Measurements from ENCODE around the gene AFF3. TPM values are rescaled to one million over a fixed set of nuclear protein-coding genes. Genes with fewer than 3 reads are reported as not detected.

Gene AFF3
- total and polyA plus RNA-seq, 2 of the 8 experiments (the other 6 are each of a cell fraction or from before 2014, with no cell fraction given): 0.27 to 3.0 TPM

GRCh38 chr2:99888617-99889016 is 253.8 kb downstream of the AFF3 start:
- Histone ChIP-seq H2BK5ac (ENCODE audit: low read depth, low read length) (no peak overlapping the region), H3K27ac (ENCODE audit: low read depth, low read length) (no peak overlapping the region), H2AK5ac (ENCODE audit: low read depth, low read length) (no peak overlapping the region), H3K18ac (ENCODE audit: extremely low read depth, low read length) (no peak overlapping the region), H2BK20ac (ENCODE audit: low read length) (no peak overlapping the region), H2AFZ (ENCODE audit: low read length) (no peak overlapping the region), H4K20me1 (replicated peaks in 1 of 2; ENCODE audit: control insufficient read depth in 1 of 2, insufficient read depth in 2 of 2, low read length in 2 of 2) (no peaks in the 10 kb centered on the region), H3K4ac (replicated peaks; ENCODE audit: insufficient read length, low read depth, low read length) (no peak overlapping the region), H2BK15ac (ENCODE audit: low read length) (no peak overlapping the region), H3K79me1 (ENCODE audit: low read depth, low read length) (no peaks in the 10 kb centered on the region), H3K23me2 (ENCODE audit: low read depth, low read length) (no peaks in the 10 kb centered on the region), H3K79me2 (ENCODE audit: control insufficient read depth in 1 of 2, insufficient read depth in 2 of 2, low read length in 2 of 2) (no peaks in the 10 kb centered on the region), H3K14ac (ENCODE audit: insufficient read length) (no peak overlapping the region), H3K23ac (ENCODE audit: insufficient read length) (no peak overlapping the region), H3K36me3 (ENCODE audit: control insufficient read depth in 2 of 4, insufficient read depth in 4 of 4, low read length in 3 of 4) (no peaks in the 10 kb centered on the region), H3K56ac (replicated peaks; ENCODE audit: insufficient read length, low read depth, low read length) (no peak overlapping the region), H4K8ac (ENCODE audit: extremely low read depth, insufficient read depth, low read length) (no peak overlapping the region), H3K4me3 (ENCODE audit: extremely low read depth in 1 of 4, insufficient read depth in 2 of 4, low read depth in 3 of 4, low read length in 4 of 4) (no peak overlapping the region), H3K9ac (replicated peaks in 1 of 4; ENCODE audit: extremely low read depth in 1 of 4, low read depth in 3 of 4, low read length in 3 of 4) (no peak overlapping the region), H2BK12ac (ENCODE audit: low read depth, low read length) (no peak overlapping the region), H3K4me2 (ENCODE audit: insufficient read depth in 1 of 2, low read depth in 2 of 2, low read length in 2 of 2) (no peak overlapping the region), H4K91ac (replicated peaks; ENCODE audit: insufficient read length, low read length) (no peak overlapping the region), H3K4me1 (replicated peaks in 1 of 4; ENCODE audit: control insufficient read depth in 3 of 4, insufficient read depth in 4 of 4, low read length in 3 of 4) (peaks cover 0 to 8% (median 3%) of the 10 kb centered on the region in 4 experiments; a peak in 4 of 7 replicates), H3K27me3 (replicated peaks in 1 of 4; ENCODE audit: control insufficient read depth in 3 of 4, extremely low read depth in 1 of 4, insufficient read depth in 3 of 4, low read length in 3 of 4) (no peaks in the 10 kb centered on the region), H3K9me3 (ENCODE audit: insufficient read depth in 2 of 2, low read depth in 1 of 2, low read length in 1 of 2) (no peaks in the 10 kb centered on the region), H4K5ac (ENCODE audit: insufficient read length, low read depth, low read length) (no peak overlapping the region), H2BK120ac (replicated peaks; ENCODE audit: low read depth, low read length) (no peak overlapping the region)
- FAIRE-seq: no peak
- DNase-seq (ENCODE audit: low read depth in 1 of 2, low spot score in 2 of 2): no peak
- ChIA-PET CTCF (ENCODE audit: partially characterized antibody) (interaction anchor here (1.2 kb wide), 1 partner anchor 9 kb away, joined by 3 read pairs; no protein-coding TSS in a partner anchor), POLR2A (ENCODE audit: partially characterized antibody) (no interaction called here)
- 79% methylated on average over 5 of the region's 5 CpGs; no CpG with 5 or more reads in 1 of the 2 experiments for WGBS, 2 experiments (ENCODE audit: extremely low coverage in 1 of 2, insufficient coverage in 1 of 2, insufficient read length in 1 of 2, insufficient replicate concordance in 2 of 2, low coverage in 1 of 2, low lambda C conversion rate in 2 of 2, missing lambda C conversion rate in 1 of 2)
- no peak for TF ChIP-seq CHD2 (IDR thresholded peaks at IDR 0.05; ENCODE audit: low read length)
- TF ChIP-seq MAX (IDR thresholded peaks at IDR 0.05): no peak
- no peak for TF ChIP-seq CREB1 (IDR thresholded peaks at IDR 0.05)
- TF ChIP-seq GTF2F1 (IDR thresholded peaks at IDR 0.05; ENCODE audit: borderline replicate concordance, low read depth, low read length): no peak
- TF ChIP-seq TAF1 (IDR thresholded peaks at IDR 0.05; ENCODE audit: low read depth, low read length): no peak
- no peak for TF ChIP-seq USF2 (IDR thresholded peaks at IDR 0.05; ENCODE audit: low read length)
- no peak for TF ChIP-seq ZNF274 (IDR thresholded peaks at IDR 0.05; ENCODE audit: borderline replicate concordance, extremely low read depth, low read length)
